Uterine smooth muscle cell (primary cell): ENCODE results near the gene DYRK1B. TPM values are rescaled to one million over a fixed set of nuclear protein-coding genes. Genes with fewer than 3 reads are reported as not detected.

ENCODE experiments used
- total RNA-seq: library from RNA; depleted of rRNA; stranded (reverse); fragments of >200 nt; gene quantifications from 2 replicates; pipeline ENCODE4 v1.2.3, GENCODE V29; 2014

Gene DYRK1B
- 6.6 and 11.1 TPM in 2 replicates for total RNA-seq

GRCh38 chr19:39833464-39834286 lies at the start of gene DYRK1B:
TSS of gene DYRK1B (minus strand) at chr19:39834162. CDS start at chr19:39831867, 2,295 bp downstream.

GRCh38 chr19:39845933-39846677 lies 12.1 kb upstream of the DYRK1B start, which contains the start of gene FBL:
TSS of gene FBL (minus strand) at chr19:39846379. CDS start at chr19:39846300, 79 bp downstream.

GRCh38 chr19:39778763-39779162 lies 55.2 kb downstream of the DYRK1B start, which contains the start of gene LEUTX:
TSS of gene LEUTX (plus strand) at chr19:39778854. CDS start at chr19:39778921, 67 bp downstream.

Other genes starting within 250 kb of the DYRK1B start
- not detected in 2 replicates for gene LGALS13, start 231.6 kb downstream of the DYRK1B start, total RNA-seq
- gene LGALS16, start 178.2 kb downstream of the DYRK1B start, total RNA-seq: not detected in 2 replicates
- not detected in 2 replicates for gene LGALS14, start 129.7 kb downstream of the DYRK1B start, total RNA-seq
- not detected in 2 replicates for gene CLC, start 96.1 kb downstream of the DYRK1B start, total RNA-seq
- gene LEUTX, start 55.3 kb downstream of the DYRK1B start, total RNA-seq: not detected in 2 replicates
- 284 and 485 TPM in 2 replicates for gene FBL, start 12.2 kb upstream of the DYRK1B start, total RNA-seq
- 0.11 and 2.1 TPM in 2 replicates for gene FCGBP, start 100.5 kb upstream of the DYRK1B start, total RNA-seq
- 117 and 166 TPM in 2 replicates for gene PSMC4, start 137.0 kb upstream of the DYRK1B start, total RNA-seq
- gene ZNF546, start 162.9 kb upstream of the DYRK1B start, total RNA-seq: 5.4 and 8.2 TPM in 2 replicates
- 14.1 and 18.6 TPM in 2 replicates for gene ZNF780B, start 222.1 kb upstream of the DYRK1B start, total RNA-seq